C4-2B (cell line): ENCODE data around the gene NODAL.

Source experiments
- ZFX ChIP-seq: fragments of 450-650 bp; IDR thresholded peaks from 2 replicates; pipeline ENCODE4 v1.6.1; 2017
- TF ChIP-seq, protein P1 (sequence below): fragments of 450-650 bp; conservative IDR thresholded peaks from 2 replicates; pipeline ENCODE4 v1.5.1; 2017; ENCODE audit warnings: mild to moderate bottlenecking

GRCh38 chr10:70412356-70412755, 29.1 kb downstream of the NODAL start:
- TF ChIP-seq, protein P1, sequence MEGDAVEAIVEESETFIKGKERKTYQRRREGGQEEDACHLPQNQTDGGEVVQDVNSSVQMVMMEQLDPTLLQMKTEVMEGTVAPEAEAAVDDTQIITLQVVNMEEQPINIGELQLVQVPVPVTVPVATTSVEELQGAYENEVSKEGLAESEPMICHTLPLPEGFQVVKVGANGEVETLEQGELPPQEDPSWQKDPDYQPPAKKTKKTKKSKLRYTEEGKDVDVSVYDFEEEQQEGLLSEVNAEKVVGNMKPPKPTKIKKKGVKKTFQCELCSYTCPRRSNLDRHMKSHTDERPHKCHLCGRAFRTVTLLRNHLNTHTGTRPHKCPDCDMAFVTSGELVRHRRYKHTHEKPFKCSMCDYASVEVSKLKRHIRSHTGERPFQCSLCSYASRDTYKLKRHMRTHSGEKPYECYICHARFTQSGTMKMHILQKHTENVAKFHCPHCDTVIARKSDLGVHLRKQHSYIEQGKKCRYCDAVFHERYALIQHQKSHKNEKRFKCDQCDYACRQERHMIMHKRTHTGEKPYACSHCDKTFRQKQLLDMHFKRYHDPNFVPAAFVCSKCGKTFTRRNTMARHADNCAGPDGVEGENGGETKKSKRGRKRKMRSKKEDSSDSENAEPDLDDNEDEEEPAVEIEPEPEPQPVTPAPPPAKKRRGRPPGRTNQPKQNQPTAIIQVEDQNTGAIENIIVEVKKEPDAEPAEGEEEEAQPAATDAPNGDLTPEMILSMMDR, result no peak
- TF ChIP-seq ZFX, result no peak
